ENCODE data around the gene THBS3.
"Not testable (repeated sequence)": the region's sequence is repeated elsewhere in the genome, so short reads cannot be mapped to it uniquely, and the experiment has no call there.

GRCh38 chr1:155225404-155225759 lies 17.7 kb upstream of the THBS3 start:
- not testable (repeated sequence) for TF ChIP-seq CTCF (optimal IDR thresholded peaks at IDR 0.05 in 1 of 3, IDR thresholded peaks at IDR 0.05 in 1 of 3, conservative IDR thresholded peaks at IDR 0.05 in 1 of 3; ENCODE audit: extremely low read depth in 1 of 3, insufficient read depth in 2 of 3, low read length in 3 of 3); EZH2 (IDR thresholded peaks at IDR 0.05; ENCODE audit: low read length)
